HG02571 (cell line): ENCODE data around the gene GDAP1L1.

ENCODE experiments used
- ATAC-seq: cut with Tn5 transposase; IDR thresholded peaks from one replicate; pipeline ENCODE4 v1.9.1; 2021; ENCODE audit warnings: mild to moderate bottlenecking, moderate library complexity; ENCODE audit not compliant: unreplicated experiment

GDAP1L1 gene

GRCh38 chr20:44251284-44251683 is 4.2 kb downstream of the GDAP1L1 start:
- no peak for ATAC-seq

- ATAC-seq = no peak
Measured at GRCh38 chr20:44253528-44253927, 6.4 kb downstream of the GDAP1L1 start.

GRCh38 chr20:44254073-44254472 is 7.0 kb downstream of the GDAP1L1 start:
- no peak for ATAC-seq

- no peak for ATAC-seq
Measured at GRCh38 chr20:44255942-44256341, 8.8 kb downstream of the GDAP1L1 start.

GRCh38 chr20:44256961-44257360 is 9.9 kb downstream of the GDAP1L1 start:
- no peak for ATAC-seq

GRCh38 chr20:44258226-44258890 is 11.2 kb downstream of the GDAP1L1 start:
- no peak for ATAC-seq

GRCh38 chr20:44264287-44264686 is 17.2 kb downstream of the GDAP1L1 start:
- no peak for ATAC-seq

GRCh38 chr20:44268802-44269201 is 21.7 kb downstream of the GDAP1L1 start:
- ATAC-seq = no peak

- no peak for ATAC-seq
Measured at GRCh38 chr20:44271915-44272663, 25.0 kb downstream of the GDAP1L1 start.

- no peak for ATAC-seq
Measured at GRCh38 chr20:44273231-44274215, 26.4 kb downstream of the GDAP1L1 start.

GRCh38 chr20:44274303-44275017 is 27.4 kb downstream of the GDAP1L1 start:
- no peak for ATAC-seq

GRCh38 chr20:44279228-44279627 is 32.1 kb downstream of the GDAP1L1 start:
- no peak for ATAC-seq

GRCh38 chr20:44280387-44280786 is 33.3 kb downstream of the GDAP1L1 start:
- ATAC-seq = no peak

- no peak for ATAC-seq
Measured at GRCh38 chr20:44282192-44282591, 35.1 kb downstream of the GDAP1L1 start.

- ATAC-seq = no peak
Measured at GRCh38 chr20:44284032-44284431, 36.9 kb downstream of the GDAP1L1 start.

- ATAC-seq = no peak
Measured at GRCh38 chr20:44287272-44288097, 40.4 kb downstream of the GDAP1L1 start.

GRCh38 chr20:44288252-44288651 is 41.1 kb downstream of the GDAP1L1 start:
- ATAC-seq = no peak

- ATAC-seq = no peak
Measured at GRCh38 chr20:44291754-44292153, 44.6 kb downstream of the GDAP1L1 start.

- ATAC-seq = no peak
Measured at GRCh38 chr20:44296011-44296410, 48.9 kb downstream of the GDAP1L1 start.

GRCh38 chr20:44297721-44298120 is 50.6 kb downstream of the GDAP1L1 start:
- ATAC-seq = no peak
